ENCODE results near the gene RMI1.

DNA sequence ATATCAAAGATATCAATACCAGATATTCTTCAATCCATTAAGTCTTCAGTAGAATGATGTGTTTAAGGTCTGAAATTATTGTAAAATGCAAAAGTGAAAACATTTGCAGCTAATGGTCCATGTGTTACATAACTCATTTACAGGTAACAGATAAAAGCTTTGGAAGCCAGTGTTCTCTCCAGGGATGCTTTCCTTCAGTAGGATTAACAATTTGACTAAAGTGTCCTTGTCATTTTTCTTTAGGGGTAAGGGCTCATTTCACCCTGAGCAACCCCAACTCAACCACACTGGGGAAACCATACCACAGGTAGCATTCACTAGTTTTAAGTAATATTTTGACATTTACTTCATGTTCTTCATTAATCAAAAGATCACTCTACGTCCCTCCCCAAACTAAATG lies 13.5 kb upstream of the RMI1 start:
- TF ChIP-seq CTCF (IDR thresholded peaks at IDR 0.05; ENCODE audit: low read depth, low read length) (no peak), EZH2phosphoT487 (IDR thresholded peaks at IDR 0.05; ENCODE audit: low read depth) (no peak)
